HepG2 (cell line): ENCODE results near the gene ING5. TPM values are rescaled to one million over a fixed set of nuclear protein-coding genes. Genes with fewer than 3 reads are reported as not detected.
A peak's percentile ranks its signal among the peaks of the same experiment; 100 is the strongest.

Source experiments
- ADNP ChIP-seq: sonication (generic); formaldehyde crosslinking; IDR thresholded peaks from 2 replicates; pipeline ENCODE4 v1.4.0; 2020; ENCODE audit warnings: missing genetic modification reagents
- CREM ChIP-seq, 2 experiments: sonication (generic) in 1 of 2; formaldehyde crosslinking in 1 of 2; IDR thresholded peaks; 2 replicates each; pipeline versions ENCODE4 v1.4.0 to v1.6.1; 2016 to 2020; ENCODE audit warnings: antibody characterized with exemption in 1 of 2, mild to moderate bottlenecking in 1 of 2, missing genetic modification reagents in 1 of 2
- ERF ChIP-seq: IDR thresholded peaks from 2 replicates; pipeline ENCODE4 v1.6.1; 2018; ENCODE audit warnings: missing biosample characterization, missing genetic modification reagents
- MLLT10 ChIP-seq: sonication (generic); formaldehyde crosslinking; IDR thresholded peaks from 2 replicates; pipeline ENCODE4 v1.4.0; 2020; ENCODE audit warnings: missing genetic modification reagents
- NCOA2 ChIP-seq: sonication (generic); formaldehyde crosslinking; IDR thresholded peaks from 2 replicates; pipeline ENCODE4 v1.8.0; 2022; ENCODE audit warnings: inconsistent platforms
- PBX3 ChIP-seq: sonication (generic); formaldehyde crosslinking; IDR thresholded peaks from 2 replicates; pipeline ENCODE4 v1.8.1; 2023; ENCODE audit warnings: missing genetic modification reagents, inconsistent platforms, borderline replicate concordance
- RBM22 ChIP-seq: fragments of 200-400 bp; formaldehyde crosslinking; optimal IDR thresholded peaks from 2 replicates; pipeline ENCODE3; 2017; ENCODE audit warnings: mild to moderate bottlenecking, low read length, moderate library complexity
- RCOR2 ChIP-seq: IDR thresholded peaks from 2 replicates; pipeline ENCODE4 v1.6.1; 2016; ENCODE audit warnings: missing biosample characterization, missing genetic modification reagents
- TGIF2 ChIP-seq: IDR thresholded peaks from 2 replicates; pipeline ENCODE4 v1.6.1; 2016; ENCODE audit warnings: control low read depth, missing compliant biosample characterization
- THYN1 ChIP-seq: sonication (generic); formaldehyde crosslinking; IDR thresholded peaks from 2 replicates; pipeline ENCODE4 v1.8.1; 2023; ENCODE audit warnings: low read depth, mild to moderate bottlenecking, moderate library complexity, missing genetic modification reagents, borderline replicate concordance
- ZBTB10 ChIP-seq: sonication (generic); formaldehyde crosslinking; IDR thresholded peaks from 2 replicates; pipeline ENCODE4 v1.4.0; 2020; ENCODE audit warnings: missing genetic modification reagents, borderline replicate concordance
- ZFAT ChIP-seq: sonication (generic); formaldehyde crosslinking; conservative IDR thresholded peaks from 2 replicates; pipeline ENCODE4 v1.8.1; 2023; ENCODE audit warnings: missing genetic modification reagents, inconsistent platforms
- ZNF138 ChIP-seq: sonication (generic); formaldehyde crosslinking; IDR thresholded peaks from 2 replicates; pipeline ENCODE4 v1.5.0; 2020; ENCODE audit warnings: mild to moderate bottlenecking, low read depth, missing genetic modification reagents
- ZNF24 ChIP-seq: fragments of 450-650 bp; IDR thresholded peaks from 2 replicates; pipeline ENCODE4 v1.6.1; 2017; ENCODE audit warnings: antibody characterized with exemption, mild to moderate bottlenecking
- ZNF281 ChIP-seq: sonication (generic); formaldehyde crosslinking; IDR thresholded peaks from 2 replicates; pipeline ENCODE4 v1.4.0; 2020; ENCODE audit warnings: missing genetic modification reagents, borderline replicate concordance
- ZNF512B ChIP-seq: sonication (generic); formaldehyde crosslinking; IDR thresholded peaks from 2 replicates; pipeline ENCODE4 v1.5.1; 2020; ENCODE audit warnings: missing genetic modification reagents, mild to moderate bottlenecking, borderline replicate concordance
- ZNF563 ChIP-seq: sonication (generic); formaldehyde crosslinking; IDR thresholded peaks from 2 replicates; pipeline ENCODE4 v1.8.0; 2022; ENCODE audit warnings: mild to moderate bottlenecking, moderate library complexity, missing genetic modification reagents
- ZNF615 ChIP-seq: sonication (generic); formaldehyde crosslinking; IDR thresholded peaks from 2 replicates; pipeline ENCODE4 v1.5.0; 2020; ENCODE audit warnings: mild to moderate bottlenecking, missing genetic modification reagents, borderline replicate concordance
- ZNF777 ChIP-seq: sonication (generic); formaldehyde crosslinking; IDR thresholded peaks from 2 replicates; pipeline ENCODE4 v1.4.0; 2020; ENCODE audit warnings: missing genetic modification reagents
- polyA plus RNA-seq, 8 experiments: library from polyadenylated mRNA; depleted of rRNA in 3 of 8; stranded (reverse) in 7 of 8; unstranded in 1 of 8; fragments of >200 nt; fragmentation: Illumina TruSeq in 4 of 8; extraction: Trizol in 4 of 8; gene quantifications; 2 replicates each; pipeline versions ENCODE4 v1.2.1 to v1.2.3, GENCODE V29; 2011 to 2016; ENCODE audit warnings: low read depth in 4 of 8, missing spikeins in 1 of 8, mixed read lengths in 1 of 8; ENCODE audit not compliant: insufficient read depth in 1 of 8
- total RNA-seq, 5 experiments: library from RNA; depleted of rRNA; stranded (reverse); fragments of >200 nt; fragmentation: Illumina TruSeq; extraction: Trizol; gene quantifications; 2 replicates each; pipeline ENCODE4 v1.2.3, GENCODE V29; 2016; ENCODE audit warnings: low read depth in 1 of 5

Gene ING5
- total and polyA plus RNA-seq, 2 of the 13 experiments (the other 11 are each of a cell fraction or from before 2014, with no cell fraction given) = 61.9 to 71.9 TPM

GRCh38 chr2:241653210-241653750 is 48.6 kb upstream of the ING5 start (continued):
- TF ChIP-seq ZNF138 (CRISPR knock-in tag) (0 out of 2 replicates have a peak, but pooled peaks have one; percentile 41), MLLT10 (CRISPR knock-in tag) (no peak), ZNF512B (CRISPR knock-in tag) (no peak), ZNF281 (peak; percentile 29; the same call in 1 of the 2 replicates), NCOA2 (peak; percentile 67; the same call in 1 of the 2 replicates), CREM (IDR thresholded peaks at IDR 0.05) (no peak), CREM (CRISPR knock-in tag; IDR thresholded peaks at IDR 0.05) (no peak), ZNF777 (CRISPR knock-in tag) (no peak), ZNF24 (no peak), RBM22 (peak; percentile 53), ZFAT (no peak), PBX3 (CRISPR knock-in tag) (no peak), ERF (CRISPR knock-in tag) (peak; percentile 90), ZNF615 (CRISPR knock-in tag) (no peak), ZBTB10 (CRISPR knock-in tag) (no peak), ZNF563 (CRISPR knock-in tag) (0 out of 2 replicates have a peak, but pooled peaks have one; percentile 12), TGIF2 (CRISPR knock-in tag) (no peak), THYN1 (CRISPR knock-in tag) (no peak), ADNP (no peak), RCOR2 (CRISPR knock-in tag) (peak; percentile 22; the same call in 1 of the 2 replicates)
